ENCODE measurements around the gene ECI1. TPM values are rescaled to one million over a fixed set of nuclear protein-coding genes. Genes with fewer than 3 reads are reported as not detected.

Gene ECI1
- total and polyA plus RNA-seq, 4 donors = 35.0 to 87.1 (median 63.5) TPM

DNA sequence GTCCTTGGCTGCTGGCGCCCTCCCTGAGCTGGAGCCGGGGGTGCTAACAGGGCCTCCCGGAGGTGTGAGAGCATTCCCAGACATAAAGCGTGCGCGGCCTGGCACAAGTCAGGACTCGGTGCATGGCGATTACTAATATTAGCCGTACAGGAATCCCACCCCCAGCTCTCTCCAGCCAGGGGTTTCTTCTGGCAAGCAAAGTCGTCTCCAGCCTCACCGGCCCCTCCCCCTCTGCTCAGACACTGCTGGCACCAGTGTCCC is 60.0 kb downstream of the ECI1 start:
- ATAC-seq (ENCODE audit: insufficient read depth, low FRiP score) (no peak), DNase-seq (no peak)
- peaks cover 0 to 22% (median 7%) of the 10 kb centered on the region in 3 donors for H3K27me3 ChIP-seq (ENCODE audit: control insufficient read depth in 3 of 3, insufficient read depth in 3 of 3, low read length in 2 of 3)
- no peak overlapping the region for H3K27ac ChIP-seq (ENCODE audit: low read depth in 1 of 2, low read length in 1 of 2)
- no peak overlapping the region for H3K9ac ChIP-seq (ENCODE audit: insufficient read depth in 1 of 2, low read length in 2 of 2)
- no peak overlapping the region for H3K4me3 ChIP-seq
- H3K4me1 ChIP-seq (ENCODE audit: control insufficient read depth in 5 of 5, insufficient read depth in 5 of 5, low read length in 5 of 5) = peaks cover 0 to 8% (median 4%) of the 10 kb centered on the region in 5 donors
- TF ChIP-seq, protein P1, sequence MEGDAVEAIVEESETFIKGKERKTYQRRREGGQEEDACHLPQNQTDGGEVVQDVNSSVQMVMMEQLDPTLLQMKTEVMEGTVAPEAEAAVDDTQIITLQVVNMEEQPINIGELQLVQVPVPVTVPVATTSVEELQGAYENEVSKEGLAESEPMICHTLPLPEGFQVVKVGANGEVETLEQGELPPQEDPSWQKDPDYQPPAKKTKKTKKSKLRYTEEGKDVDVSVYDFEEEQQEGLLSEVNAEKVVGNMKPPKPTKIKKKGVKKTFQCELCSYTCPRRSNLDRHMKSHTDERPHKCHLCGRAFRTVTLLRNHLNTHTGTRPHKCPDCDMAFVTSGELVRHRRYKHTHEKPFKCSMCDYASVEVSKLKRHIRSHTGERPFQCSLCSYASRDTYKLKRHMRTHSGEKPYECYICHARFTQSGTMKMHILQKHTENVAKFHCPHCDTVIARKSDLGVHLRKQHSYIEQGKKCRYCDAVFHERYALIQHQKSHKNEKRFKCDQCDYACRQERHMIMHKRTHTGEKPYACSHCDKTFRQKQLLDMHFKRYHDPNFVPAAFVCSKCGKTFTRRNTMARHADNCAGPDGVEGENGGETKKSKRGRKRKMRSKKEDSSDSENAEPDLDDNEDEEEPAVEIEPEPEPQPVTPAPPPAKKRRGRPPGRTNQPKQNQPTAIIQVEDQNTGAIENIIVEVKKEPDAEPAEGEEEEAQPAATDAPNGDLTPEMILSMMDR (IDR thresholded peaks at IDR 0.05; ENCODE audit: control extremely low read depth, extremely low read depth) = no peak
- no peaks in the 10 kb centered on the region for H3K36me3 ChIP-seq (ENCODE audit: control insufficient read depth in 4 of 4, insufficient read depth in 4 of 4, low read length in 4 of 4)
- no peaks in the 10 kb centered on the region for H3K9me3 ChIP-seq (ENCODE audit: control insufficient read depth in 4 of 4, insufficient read depth in 3 of 4, low read length in 3 of 4)
- 88 to 92% methylated on average over 11 of the region's 11 CpGs for WGBS, 2 donors

GRCh38 chr16:2190659-2191445 is 60.5 kb downstream of the ECI1 start:
- TF ChIP-seq, protein P1 (IDR thresholded peaks at IDR 0.05; ENCODE audit: control extremely low read depth, extremely low read depth) = no peak
- DNase-seq = no peak
- Histone ChIP-seq H3K4me3 (no peak overlapping the region), H3K36me3 (ENCODE audit: control insufficient read depth in 4 of 4, insufficient read depth in 4 of 4, low read length in 4 of 4) (no peaks in the 10 kb centered on the region), H3K27ac (ENCODE audit: low read depth in 1 of 2, low read length in 1 of 2) (no peak overlapping the region), H3K9me3 (ENCODE audit: control insufficient read depth in 4 of 4, insufficient read depth in 3 of 4, low read length in 3 of 4) (no peaks in the 10 kb centered on the region), H3K27me3 (ENCODE audit: control insufficient read depth in 3 of 3, insufficient read depth in 3 of 3, low read length in 2 of 3) (peaks cover 0 to 22% (median 7%) of the 10 kb centered on the region in 3 donors), H3K9ac (ENCODE audit: insufficient read depth in 1 of 2, low read length in 2 of 2) (no peak overlapping the region), H3K4me1 (ENCODE audit: control insufficient read depth in 5 of 5, insufficient read depth in 5 of 5, low read length in 5 of 5) (peaks cover 0 to 8% (median 3%) of the 10 kb centered on the region in 5 donors)
- WGBS, 2 donors = 83 to 88% methylated on average over 25 of the region's 25 CpGs
- no peak for ATAC-seq (ENCODE audit: insufficient read depth, low FRiP score)

DNA sequence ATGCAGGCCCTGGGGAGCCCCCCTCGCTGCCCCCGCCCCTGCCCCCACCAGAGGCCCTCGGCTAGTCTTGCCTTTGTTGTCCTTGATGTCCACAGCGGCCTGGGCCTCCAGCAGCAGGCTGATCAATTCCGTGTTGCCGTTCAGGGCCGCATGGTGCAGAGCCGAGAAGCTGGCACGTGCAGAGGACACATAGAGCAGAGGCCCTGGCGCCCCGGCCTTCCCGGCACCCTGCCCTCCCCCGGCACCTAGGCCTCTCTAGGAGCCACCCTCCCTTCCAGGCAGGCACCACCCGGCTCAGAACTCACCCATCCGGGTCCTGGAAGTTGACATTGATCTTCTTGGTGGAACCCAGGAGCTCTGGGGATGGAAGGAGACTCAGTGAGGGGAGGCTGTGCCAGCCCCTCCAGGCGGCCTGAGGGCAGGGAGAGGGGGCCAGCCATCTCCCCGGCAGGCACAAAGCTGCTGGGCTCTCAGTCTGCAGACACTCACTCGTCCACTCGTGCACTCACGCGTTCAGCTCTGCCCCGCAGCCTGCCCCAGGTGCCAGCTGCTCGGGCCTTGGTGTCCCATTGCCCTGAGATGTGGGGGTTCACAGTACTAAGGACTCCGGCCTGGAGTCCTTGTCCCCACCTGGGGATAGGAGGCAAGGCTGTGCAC is 61.3 kb downstream of the ECI1 start:
- Histone ChIP-seq H3K9me3 (ENCODE audit: control insufficient read depth in 4 of 4, insufficient read depth in 3 of 4, low read length in 3 of 4) (no peaks in the 10 kb centered on the region), H3K9ac (ENCODE audit: insufficient read depth in 1 of 2, low read length in 2 of 2) (no peak overlapping the region), H3K27ac (ENCODE audit: low read depth in 1 of 2, low read length in 1 of 2) (no peak overlapping the region), H3K27me3 (ENCODE audit: control insufficient read depth in 3 of 3, insufficient read depth in 3 of 3, low read length in 2 of 3) (peaks cover 0 to 15% (median 5%) of the 10 kb centered on the region in 3 donors), H3K4me1 (ENCODE audit: control insufficient read depth in 5 of 5, insufficient read depth in 5 of 5, low read length in 5 of 5) (peaks cover 0 to under 1% (median 0%) of the 10 kb centered on the region in 5 donors), H3K4me3 (no peak overlapping the region), H3K36me3 (ENCODE audit: control insufficient read depth in 4 of 4, insufficient read depth in 4 of 4, low read length in 4 of 4) (no peaks in the 10 kb centered on the region)
- WGBS, 2 donors = 88 to 96% methylated on average over 24 of the region's 24 CpGs
- DNase-seq = no peak
- ATAC-seq (ENCODE audit: insufficient read depth, low FRiP score) = no peak
- TF ChIP-seq, protein P1 (IDR thresholded peaks at IDR 0.05; ENCODE audit: control extremely low read depth, extremely low read depth) = no peak

Small RNAs within 50 kb of the gene (small RNA-seq; reads per million reads assigned to genes)
- gene MIR3677 (ENCODE audit: low replicate concordance) = not detected
- gene MIR4717 (ENCODE audit: low replicate concordance) = not detected

Other genes starting within 250 kb of the ECI1 start
- gene ZNF598, start 241.8 kb downstream of the ECI1 start, total RNA-seq = 10 to 100 TPM; 13.9 to 49.8 TPM
- gene ZNF598, start 241.8 kb downstream of the ECI1 start, polyA plus RNA-seq = 10 to 100 TPM; 29.1 to 42.8 TPM
- 1 to 10 TPM in 1 of 2 donors, under 1 TPM in 1; 0.71 to 1.3 TPM for gene NPW, start 231.8 kb downstream of the ECI1 start, total RNA-seq
- gene NPW, start 231.8 kb downstream of the ECI1 start, polyA plus RNA-seq = under 1 TPM; 0.12 to 0.34 TPM
- 100 to 1,000 TPM; 142 to 468 TPM for gene NHERF2, start 224.7 kb downstream of the ECI1 start, total RNA-seq
- gene NHERF2, start 224.7 kb downstream of the ECI1 start, polyA plus RNA-seq = 100 to 1,000 TPM; 192 to 297 TPM
- gene NTHL1, start 203.8 kb downstream of the ECI1 start, total RNA-seq = 10 to 100 TPM; 19.3 to 37.8 TPM
- gene NTHL1, start 203.8 kb downstream of the ECI1 start, polyA plus RNA-seq = 10 to 100 TPM; 20.4 to 43.5 TPM
- 100 to 1,000 TPM in 1 of 2 donors, 10 to 100 TPM in 1; 93.4 to 146 TPM for gene TSC2, start 203.6 kb downstream of the ECI1 start, total RNA-seq
- 10 to 100 TPM; 36.5 to 51.9 TPM for gene TSC2, start 203.6 kb downstream of the ECI1 start, polyA plus RNA-seq
- gene PKD1, start 115.7 kb downstream of the ECI1 start, total RNA-seq = 100 to 1,000 TPM in 1 of 2 donors, 10 to 100 TPM in 1; 82.9 to 128 TPM
- gene PKD1, start 115.7 kb downstream of the ECI1 start, polyA plus RNA-seq = 10 to 100 TPM; 39.1 to 46.3 TPM
- under 1 TPM; 0.48 to 0.95 TPM for gene RAB26, start 103.0 kb downstream of the ECI1 start, total RNA-seq
- 1 to 10 TPM in 1 of 2 donors, under 1 TPM in 1; 0.30 to 1.0 TPM for gene RAB26, start 103.0 kb downstream of the ECI1 start, polyA plus RNA-seq
- 10 to 100 TPM; 33.4 to 74.2 TPM for gene TRAF7, start 95.8 kb downstream of the ECI1 start, total RNA-seq
- 10 to 100 TPM; 44.8 to 51.9 TPM for gene TRAF7, start 95.8 kb downstream of the ECI1 start, polyA plus RNA-seq
- under 1 TPM; 0.09 TPM for gene CASKIN1, start 55.0 kb downstream of the ECI1 start, total RNA-seq
- gene CASKIN1, start 55.0 kb downstream of the ECI1 start, polyA plus RNA-seq = under 1 TPM; 0.15 to 0.35 TPM
- gene MLST8, start 46.1 kb downstream of the ECI1 start, total RNA-seq = 10 to 100 TPM; 17.2 to 42.6 TPM
- gene MLST8, start 46.1 kb downstream of the ECI1 start, polyA plus RNA-seq = 10 to 100 TPM; 39.7 to 48.9 TPM
- 1 to 10 TPM; 2.1 to 9.2 TPM for gene BRICD5, start 40.7 kb downstream of the ECI1 start, total RNA-seq
- 10 to 100 TPM in 1 of 2 donors, 1 to 10 TPM in 1; 9.4 to 13.5 TPM for gene BRICD5, start 40.7 kb downstream of the ECI1 start, polyA plus RNA-seq
- 10 to 100 TPM in 1 of 2 donors, 1 to 10 TPM in 1; 3.8 to 20.9 TPM for gene PGP, start 36.7 kb downstream of the ECI1 start, total RNA-seq
- 10 to 100 TPM; 12.5 to 14.9 TPM for gene PGP, start 36.7 kb downstream of the ECI1 start, polyA plus RNA-seq
- gene E4F1, start 28.0 kb downstream of the ECI1 start, total RNA-seq = 10 to 100 TPM; 21.0 to 30.2 TPM
- 10 to 100 TPM; 22.9 to 26.7 TPM for gene E4F1, start 28.0 kb downstream of the ECI1 start, polyA plus RNA-seq
- gene DNASE1L2, start 15.1 kb downstream of the ECI1 start, total RNA-seq = 1 to 10 TPM in 1 of 2 donors, under 1 TPM in 1; 0.65 to 1.0 TPM
- under 1 TPM; 0.69 to 0.71 TPM for gene DNASE1L2, start 15.1 kb downstream of the ECI1 start, polyA plus RNA-seq
- gene RNPS1, start 16.5 kb upstream of the ECI1 start, total RNA-seq = 100 to 1,000 TPM in 1 of 2 donors, 10 to 100 TPM in 1; 92.0 to 125 TPM
- 100 to 1,000 TPM in 1 of 2 donors, 10 to 100 TPM in 1; 98.7 to 144 TPM for gene RNPS1, start 16.5 kb upstream of the ECI1 start, polyA plus RNA-seq
- 100 to 1,000 TPM; 486 to 607 TPM for gene ABCA3, start 89.1 kb upstream of the ECI1 start, total RNA-seq
- 100 to 1,000 TPM; 197 to 337 TPM for gene ABCA3, start 89.1 kb upstream of the ECI1 start, polyA plus RNA-seq
- gene CCNF, start 177.9 kb upstream of the ECI1 start, total RNA-seq = 1 to 10 TPM; 3.5 to 7.5 TPM
- 1 to 10 TPM; 2.0 to 2.2 TPM for gene CCNF, start 177.9 kb upstream of the ECI1 start, polyA plus RNA-seq
- 1 to 10 TPM; 1.1 to 3.6 TPM for gene TEDC2, start 208.5 kb upstream of the ECI1 start, total RNA-seq
- 1 to 10 TPM; 1.6 to 2.9 TPM for gene TEDC2, start 208.5 kb upstream of the ECI1 start, polyA plus RNA-seq
- gene NTN3, start 219.7 kb upstream of the ECI1 start, total RNA-seq = 1 to 10 TPM in 1 of 2 donors, not detected in 1; 2.4 TPM
- gene NTN3, start 219.7 kb upstream of the ECI1 start, polyA plus RNA-seq = under 1 TPM in 1 of 2 donors, not detected in 1; 0.06 TPM
- gene TBC1D24, start 223.5 kb upstream of the ECI1 start, total RNA-seq = 10 to 100 TPM; 29.2 to 35.7 TPM
- 10 to 100 TPM in 1 of 2 donors, 1 to 10 TPM in 1; 9.0 to 17.3 TPM for gene TBC1D24, start 223.5 kb upstream of the ECI1 start, polyA plus RNA-seq